NCI-H2227 treated with DMSO at 0.1 percent for 48 hours (cell line): Measurements from ENCODE around the gene OR1D2.
"Not testable (repeated sequence)": the region's sequence is repeated elsewhere in the genome, so short reads cannot be mapped to it uniquely, and the experiment has no call there.

Experiments
- DNase-seq: peaks from one replicate; lab custom pipeline; 2025; lab: John Stamatoyannopoulos, UW

The OR1D2 gene

DNA sequence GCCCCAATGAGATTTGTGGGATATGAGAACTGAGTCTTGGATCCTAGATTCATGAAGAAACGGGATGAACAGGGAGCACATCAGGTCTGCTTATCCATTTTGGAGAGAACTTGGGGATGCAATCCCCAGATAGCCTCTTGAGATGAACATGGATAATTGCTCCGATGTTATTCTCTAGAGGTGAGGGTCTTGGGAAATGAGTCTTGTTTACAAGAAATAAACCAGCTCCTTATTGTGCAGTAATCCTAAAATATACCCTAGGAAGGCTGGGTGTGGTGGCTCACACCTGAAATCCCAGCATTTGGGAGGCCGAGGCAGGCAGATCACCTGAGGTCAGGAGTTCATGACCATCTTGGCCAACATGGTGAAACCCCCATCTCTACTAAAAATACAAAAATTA is at the start of gene OR1D2:
Gene OR1D2, minus strand, starts transcription at position 101 of the 400 bp plus-strand sequence. CDS start 11,426 bp downstream, outside the sequence.
- DNase-seq: no peak

DNA sequence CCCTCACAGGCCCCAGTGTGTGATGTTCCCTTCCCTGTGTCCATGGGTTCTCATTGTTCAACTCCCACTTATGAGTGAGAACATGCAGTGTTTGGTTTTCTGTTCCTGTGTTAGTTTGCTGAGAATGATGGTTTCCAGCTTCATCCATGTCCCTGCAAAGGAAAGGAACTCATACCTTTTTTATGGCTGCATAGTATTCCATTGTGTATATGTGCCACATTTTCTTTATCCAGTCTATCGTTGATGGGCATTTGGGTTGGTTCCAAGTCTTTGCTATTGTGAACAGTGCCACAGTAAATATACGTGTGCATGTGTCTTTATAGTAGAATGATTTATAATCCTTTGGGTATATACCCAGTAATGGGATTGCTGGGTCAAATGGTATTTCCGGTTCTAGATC is 33.3 kb upstream of the OR1D2 start:
- not testable (repeated sequence) for DNase-seq

- DNase-seq: no peak
Observed at GRCh38 chr17:3127451-3127850, 23.2 kb upstream of the OR1D2 start, which contains the start of gene OR1G1. Gene OR1G1 (minus strand): TSS chr17:3127551. CDS start chr17:3127551, 0 bp downstream.

GRCh38 chr17:3073850-3074249 is 30.4 kb downstream of the OR1D2 start:
- DNase-seq: not testable (repeated sequence)

DNA sequence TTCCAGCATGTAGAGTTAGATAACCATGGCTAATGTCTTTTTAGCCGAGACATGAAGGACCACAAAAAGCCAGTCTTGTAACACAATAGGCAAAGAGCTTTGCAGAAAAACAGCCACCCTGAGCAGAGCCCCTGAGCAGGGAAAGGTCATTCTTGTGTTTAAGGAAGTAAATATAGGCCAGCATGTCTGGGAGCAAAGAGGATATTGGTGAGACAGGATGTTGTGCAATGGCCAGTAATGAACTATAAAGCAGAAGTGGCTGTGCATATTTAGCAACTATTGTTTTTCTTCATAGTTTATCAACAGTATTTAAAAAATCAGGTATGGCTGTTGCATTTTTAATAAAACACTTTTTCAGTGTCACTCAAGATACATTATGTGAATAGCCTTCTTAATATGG is 39.0 kb downstream of the OR1D2 start:
- not testable (repeated sequence) for DNase-seq

DNA sequence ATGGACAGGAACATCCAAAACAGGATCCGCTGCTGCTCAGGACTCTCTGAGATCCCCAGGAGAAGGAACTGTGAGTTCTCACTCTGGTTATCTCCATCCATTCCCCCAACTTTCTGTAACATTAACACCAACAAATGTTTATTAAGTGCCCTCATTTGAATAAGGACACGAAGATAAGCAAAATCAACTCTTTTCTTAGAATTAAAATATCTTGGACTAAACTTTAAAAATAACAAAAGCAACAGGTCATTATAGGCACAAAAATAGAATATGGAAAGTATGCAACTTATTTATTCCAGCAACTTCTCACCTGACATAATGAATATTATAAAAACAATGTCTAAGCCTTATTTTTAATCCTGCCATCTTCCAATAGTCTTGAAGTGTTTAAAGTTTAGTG is 40.7 kb downstream of the OR1D2 start, which contains the start of gene OR1D5:
Gene OR1D5, minus strand, starts transcription at position 101 of the 400 bp plus-strand sequence. Its CDS starts 0 bp downstream, at position 101.
- not testable (repeated sequence) for DNase-seq

DNA sequence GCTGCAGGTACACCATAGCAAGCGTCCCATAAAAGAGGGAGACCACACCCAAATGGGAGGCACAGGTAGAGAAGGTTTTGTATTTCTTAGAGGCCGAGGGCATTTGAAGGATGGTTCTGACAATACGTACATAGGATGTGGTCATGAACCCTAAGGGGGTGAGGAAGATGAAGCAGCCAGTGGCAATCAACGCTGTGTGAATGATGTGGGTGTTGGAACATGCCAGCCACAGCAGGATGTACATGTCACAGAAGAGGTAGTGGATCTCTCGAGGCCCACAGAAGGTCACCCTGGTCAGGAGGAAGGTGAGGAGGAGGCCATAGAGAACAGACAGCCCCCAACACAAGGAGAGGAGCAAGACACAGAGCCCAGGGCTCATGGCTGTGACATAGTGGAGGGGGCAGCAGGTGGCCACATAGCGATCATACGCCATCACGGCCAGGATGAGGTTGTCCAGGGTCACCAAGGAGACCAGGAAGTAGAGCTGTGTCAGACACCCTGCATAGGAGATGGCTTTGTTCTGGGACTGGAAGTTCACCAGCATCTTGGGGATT is 41.3 kb downstream of the OR1D2 start:
- not testable (repeated sequence) for DNase-seq

DNA sequence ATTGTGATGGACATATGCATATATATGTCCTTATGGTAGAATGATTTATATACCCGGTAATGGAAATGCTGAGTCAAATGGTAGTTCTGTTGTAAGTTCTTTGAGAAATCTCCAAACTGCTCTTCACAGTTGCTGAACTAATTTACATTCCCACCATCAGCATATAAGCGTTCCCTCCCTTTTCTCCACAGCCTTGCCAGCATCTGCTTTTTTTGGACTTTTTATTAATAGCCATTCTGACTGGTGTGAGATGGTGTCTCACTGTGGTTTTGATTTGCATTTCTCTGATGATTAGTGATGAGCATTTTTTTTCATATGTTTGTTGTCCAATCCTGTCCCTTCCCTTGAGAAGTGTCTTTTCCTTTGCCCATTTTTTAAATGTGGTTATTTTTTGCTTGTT is 49.4 kb downstream of the OR1D2 start:
- DNase-seq: not testable (repeated sequence)

DNA sequence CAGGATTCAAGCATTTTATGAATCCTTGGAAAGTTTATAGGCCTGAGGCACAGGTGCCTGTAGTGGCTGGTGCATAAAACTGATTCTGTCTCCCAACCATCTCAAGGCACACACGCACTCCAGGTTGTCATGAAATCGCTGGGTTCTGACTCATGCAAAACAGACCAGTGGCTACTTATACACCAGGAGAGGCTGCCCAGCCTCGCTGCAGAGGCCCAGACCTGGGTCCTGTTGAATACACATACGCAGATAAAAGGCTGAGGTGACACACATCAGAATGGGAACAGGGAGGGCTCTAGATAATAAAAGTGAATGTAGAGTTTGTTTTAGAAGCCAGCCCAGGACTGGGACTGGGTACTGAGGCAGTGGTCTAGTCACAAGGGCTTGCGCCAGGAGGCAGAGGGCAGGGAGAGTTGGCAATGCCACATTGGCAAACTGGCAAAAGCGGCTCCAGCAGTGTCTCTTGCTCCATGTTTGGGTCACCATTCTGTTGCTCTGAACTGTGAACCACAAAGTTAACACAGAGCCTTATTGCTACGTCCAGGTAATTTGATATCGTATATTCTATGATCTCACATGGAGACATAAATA is 54.4 kb downstream of the OR1D2 start:
- DNase-seq: no peak

GRCh38 chr17:3048727-3049471 is 55.3 kb downstream of the OR1D2 start:
- peak; percentile 91 for DNase-seq

- DNase-seq: no peak
Observed at GRCh38 chr17:3046753-3047152, 57.5 kb downstream of the OR1D2 start.

DNA sequence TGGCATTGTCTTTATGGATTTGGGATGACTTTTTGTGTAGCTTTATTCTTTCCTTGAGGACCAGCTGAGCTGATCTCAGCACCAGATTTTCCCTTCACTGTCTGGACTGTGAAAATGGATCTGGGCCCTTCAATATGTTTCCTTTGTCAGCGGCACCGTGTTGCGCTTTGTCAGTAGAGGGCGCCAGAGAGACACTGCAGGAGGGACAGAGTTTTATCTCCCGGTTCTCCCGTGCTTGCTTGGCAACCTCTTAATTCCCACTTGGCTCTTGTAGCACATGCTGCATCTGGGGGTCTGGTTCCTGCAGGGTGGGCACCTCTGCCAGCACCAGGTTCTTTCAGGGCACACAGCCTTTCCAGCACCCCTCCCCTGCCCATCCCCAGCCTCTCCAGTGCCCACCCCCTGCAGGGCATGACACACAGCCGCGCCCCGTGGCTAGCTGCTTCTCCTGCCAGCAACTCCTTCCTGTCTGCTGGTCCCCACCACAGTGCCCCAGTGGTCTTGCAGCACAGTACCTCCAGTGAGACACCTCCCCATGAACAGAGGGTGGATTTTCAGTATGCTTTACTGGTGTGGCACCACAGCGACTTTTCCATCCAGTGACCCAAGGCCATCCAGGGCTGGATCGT is 60.4 kb downstream of the OR1D2 start:
- no peak for DNase-seq

GRCh38 chr17:3040882-3041281 is 63.3 kb downstream of the OR1D2 start:
- DNase-seq: no peak

DNA sequence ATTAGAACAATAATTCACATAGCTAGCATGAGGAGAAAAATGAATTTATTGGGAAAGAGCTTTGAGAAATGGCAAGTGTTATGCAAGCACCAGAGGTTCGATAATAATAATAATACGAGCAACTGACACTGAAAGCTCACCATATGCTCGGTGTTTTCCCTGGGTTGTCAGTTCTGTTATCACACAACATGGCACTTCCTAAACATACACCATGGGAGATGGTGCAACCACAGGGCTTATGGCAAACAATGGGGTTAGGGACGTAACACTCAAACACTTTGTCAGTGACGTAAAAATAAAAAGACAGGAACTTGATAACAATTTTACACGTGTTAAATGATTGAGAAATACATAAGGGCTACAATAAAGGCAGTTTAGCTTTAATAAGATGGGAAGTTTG is 64.5 kb downstream of the OR1D2 start:
- DNase-seq: no peak

DNA sequence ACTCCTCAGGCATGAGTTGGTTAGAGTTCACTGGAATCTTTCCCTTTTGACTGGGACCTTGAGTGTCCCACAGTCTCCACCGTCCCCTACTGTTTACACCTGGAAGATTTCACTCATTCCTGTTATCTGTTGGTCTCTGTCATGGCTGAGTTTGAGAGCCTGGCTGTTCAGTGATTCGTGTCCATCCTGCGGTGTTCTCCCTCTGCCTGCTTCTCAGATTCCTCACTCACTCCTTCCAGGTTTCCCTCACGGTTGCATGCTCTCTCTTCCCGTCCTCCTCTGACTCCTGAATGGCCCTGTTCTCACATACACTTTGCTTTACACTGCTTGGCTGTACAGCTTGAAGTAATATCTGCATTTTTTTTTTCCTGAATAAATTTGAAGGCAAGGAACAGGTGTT is 65.3 kb downstream of the OR1D2 start:
- no peak for DNase-seq
